K562 (cell line): Measurements from ENCODE around the gene OPRL1. TPM values are rescaled to one million over a fixed set of nuclear protein-coding genes. Genes with fewer than 3 reads are reported as not detected.
A peak's percentile ranks its signal among the peaks of the same experiment; 100 is the strongest.

Experiments
- EGR1 ChIP-seq: fragments of 450-650 bp; conservative IDR thresholded peaks from 2 replicates; pipeline ENCODE4 v1.6.1; 2017; ENCODE audit warnings: mild to moderate bottlenecking
- JUN ChIP-seq, 2 experiments: sonication (generic) in 1 of 2; formaldehyde crosslinking in 1 of 2; IDR thresholded peaks; 2 replicates each; pipeline versions ENCODE4 v1.6.1 to v1.8.0; 2012 to 2022; ENCODE audit warnings: borderline replicate concordance in 2 of 2, mild to moderate bottlenecking in 2 of 2, improper control_type of control experiment in 1 of 2, low read depth in 1 of 2, low read length in 1 of 2, missing genetic modification reagents in 1 of 2
- KDM5B ChIP-seq: fragments of 200-600 bp; sonication (generic); IDR thresholded peaks from 2 replicates; pipeline ENCODE4 v1.6.1; 2012; ENCODE audit warnings: low read depth, mild to moderate bottlenecking, moderate library complexity, low read length, control low read depth, inconsistent platforms; ENCODE audit not compliant: insufficient replicate concordance
- LCOR ChIP-seq: sonication (generic); formaldehyde crosslinking; IDR thresholded peaks from 2 replicates; pipeline ENCODE4 v1.8.0; 2022; ENCODE audit warnings: mild to moderate bottlenecking, missing genetic modification reagents
- RBM17 ChIP-seq: fragments of 200-400 bp; formaldehyde crosslinking; IDR thresholded peaks from 2 replicates; pipeline ENCODE4 v1.6.1; 2017; ENCODE audit warnings: low read depth, mild to moderate bottlenecking, low read length, borderline replicate concordance
- RBM22 ChIP-seq: fragments of 200-400 bp; formaldehyde crosslinking; IDR thresholded peaks from 2 replicates; pipeline ENCODE4 v1.6.1; 2018; ENCODE audit warnings: low read length, low read depth; ENCODE audit not compliant: poor library complexity, severe bottlenecking
- RFX5 ChIP-seq: IDR thresholded peaks from 2 replicates; pipeline ENCODE4 v1.6.1; 2011; ENCODE audit warnings: low read depth, mild to moderate bottlenecking, improper control_type of control experiment, low read length
- SAP30 ChIP-seq: fragments of 200-600 bp; sonication (generic); IDR thresholded peaks from 2 replicates; pipeline ENCODE4 v1.6.1; 2012; ENCODE audit warnings: borderline replicate concordance, low read depth, mild to moderate bottlenecking, moderate library complexity, low read length, control low read depth, inconsistent platforms; ENCODE audit not compliant: insufficient read depth, poor library complexity, severe bottlenecking
- TEAD4 ChIP-seq, 2 experiments: sonication (generic) in 1 of 2; formaldehyde crosslinking in 1 of 2; IDR thresholded peaks; 2 replicates each; pipeline versions ENCODE4 v1.6.1 to v1.8.0; 2012 to 2022; ENCODE audit warnings: borderline replicate concordance in 1 of 2, inconsistent platforms in 1 of 2, low read length in 1 of 2, mild to moderate bottlenecking in 1 of 2, missing genetic modification reagents in 1 of 2
- ZBTB1 ChIP-seq: sonication (generic); formaldehyde crosslinking; IDR thresholded peaks from 2 replicates; pipeline ENCODE4 v1.8.1; 2023; ENCODE audit warnings: missing genetic modification reagents, low read depth, mild to moderate bottlenecking, borderline replicate concordance
- ZNF239 ChIP-seq: fragments of 250-450 bp; sonication (Bioruptor Pico); IDR thresholded peaks from 2 replicates; pipeline ENCODE4 v1.4.0; 2020; ENCODE audit warnings: mild to moderate bottlenecking
- ZNF263 ChIP-seq: sonication (generic); formaldehyde crosslinking; IDR thresholded peaks from 2 replicates; pipeline ENCODE4 v1.8.0; 2022; ENCODE audit warnings: mild to moderate bottlenecking, missing genetic modification reagents, borderline replicate concordance
- ZNF316 ChIP-seq: fragments of 450-650 bp; IDR thresholded peaks from 2 replicates; pipeline ENCODE4 v1.6.1; 2016
- ZNF354B ChIP-seq: fragments of 250-450 bp; sonication (Bioruptor Pico); IDR thresholded peaks from 2 replicates; pipeline ENCODE4 v1.4.0; 2020
- ZNF583 ChIP-seq: fragments of 250-450 bp; sonication (Bioruptor Pico); IDR thresholded peaks from 2 replicates; pipeline ENCODE4 v1.4.0; 2020
- ZNF717 ChIP-seq: fragments of 250-450 bp; sonication (Bioruptor Pico); IDR thresholded peaks from 2 replicates; pipeline ENCODE4 v1.5.0; 2021
- polyA plus RNA-seq, 8 experiments: library from polyadenylated mRNA; depleted of rRNA in 4 of 8; stranded (reverse) in 5 of 8; unstranded in 3 of 8; fragments of >200 nt; fragmentation: Nextera tagmentation in 2 of 8; fragmentation: Illumina TruSeq in 1 of 8; extraction: Ambion mirVana in 2 of 8; extraction: Trizol in 1 of 8; gene quantifications; 2 replicates each; pipeline versions ENCODE4 v1.2.1 to v1.2.3, GENCODE V29; 2011 to 2014; ENCODE audit warnings: inconsistent platforms in 1 of 8, missing spikeins in 1 of 8
- total RNA-seq, 7 experiments: library from RNA; depleted of rRNA in 6 of 7; stranded (reverse); fragments of >200 nt in 6 of 7; fragmentation: Illumina TruSeq in 2 of 7; extraction: Trizol in 2 of 7; gene quantifications; 2 replicates each; pipeline versions ENCODE4 v1.2.1 to v1.2.3, GENCODE V29; 2011 to 2021; ENCODE audit warnings: low replicate concordance in 1 of 7
- TF ChIP-seq, protein P1 (sequence below): fragments of 250-450 bp; sonication (Bioruptor Pico); IDR thresholded peaks from 2 replicates; pipeline ENCODE4 v1.4.0; 2020; ENCODE audit warnings: mild to moderate bottlenecking, moderate library complexity
- TF ChIP-seq, protein P2 (sequence below): fragments of 250-450 bp; sonication (Bioruptor Pico); IDR thresholded peaks from 2 replicates; pipeline ENCODE4 v1.4.0; 2020

Gene OPRL1
- total and polyA plus RNA-seq, 9 of the 15 experiments (the other 6 are each of a cell fraction or from before 2014, with no cell fraction given), result 0.06 to 0.33 (median 0.11) TPM; not detected in 2

- TF ChIP-seq ZNF354B (CRISPR knock-in tag) (no peak), SAP30 (peak; percentile 8), ZNF583 (no peak), LCOR (CRISPR knock-in tag) (no peak), RBM17 (no peak), RFX5 (no peak), TEAD4 (IDR thresholded peaks at IDR 0.05; ENCODE audit: low read length) (no peak), TEAD4 (CRISPR knock-in tag; IDR thresholded peaks at IDR 0.05; ENCODE audit: borderline replicate concordance) (0 out of 2 replicates have a peak, but pooled peaks have one; percentile 14), EGR1 (peak; percentile 60), RBM22 (peak; percentile 40), ZNF316 (no peak), ZNF263 (CRISPR knock-in tag) (0 out of 2 replicates have a peak, but pooled peaks have one; percentile 19), ZNF717 (CRISPR knock-in tag) (no peak), KDM5B (peak; percentile 26), ZBTB1 (CRISPR knock-in tag) (no peak), JUN (IDR thresholded peaks at IDR 0.05; ENCODE audit: borderline replicate concordance, low read depth, low read length) (no peak), JUN (CRISPR knock-in tag; IDR thresholded peaks at IDR 0.05; ENCODE audit: borderline replicate concordance) (0 out of 2 replicates have a peak, but pooled peaks have one; percentile 41), ZNF239 (CRISPR knock-in tag) (no peak)
- TF ChIP-seq, protein P1, sequence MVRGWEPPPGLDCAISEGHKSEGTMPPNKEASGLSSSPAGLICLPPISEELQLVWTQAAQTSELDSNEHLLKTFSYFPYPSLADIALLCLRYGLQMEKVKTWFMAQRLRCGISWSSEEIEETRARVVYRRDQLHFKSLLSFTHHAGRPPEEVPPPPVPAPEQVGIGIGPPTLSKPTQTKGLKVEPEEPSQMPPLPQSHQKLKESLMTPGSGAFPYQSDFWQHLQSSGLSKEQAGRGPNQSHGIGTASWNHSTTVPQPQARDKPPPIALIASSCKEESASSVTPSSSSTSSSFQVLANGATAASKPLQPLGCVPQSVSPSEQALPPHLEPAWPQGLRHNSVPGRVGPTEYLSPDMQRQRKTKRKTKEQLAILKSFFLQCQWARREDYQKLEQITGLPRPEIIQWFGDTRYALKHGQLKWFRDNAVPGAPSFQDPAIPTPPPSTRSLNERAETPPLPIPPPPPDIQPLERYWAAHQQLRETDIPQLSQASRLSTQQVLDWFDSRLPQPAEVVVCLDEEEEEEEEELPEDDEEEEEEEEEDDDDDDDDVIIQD, result no peak
- TF ChIP-seq, protein P2, sequence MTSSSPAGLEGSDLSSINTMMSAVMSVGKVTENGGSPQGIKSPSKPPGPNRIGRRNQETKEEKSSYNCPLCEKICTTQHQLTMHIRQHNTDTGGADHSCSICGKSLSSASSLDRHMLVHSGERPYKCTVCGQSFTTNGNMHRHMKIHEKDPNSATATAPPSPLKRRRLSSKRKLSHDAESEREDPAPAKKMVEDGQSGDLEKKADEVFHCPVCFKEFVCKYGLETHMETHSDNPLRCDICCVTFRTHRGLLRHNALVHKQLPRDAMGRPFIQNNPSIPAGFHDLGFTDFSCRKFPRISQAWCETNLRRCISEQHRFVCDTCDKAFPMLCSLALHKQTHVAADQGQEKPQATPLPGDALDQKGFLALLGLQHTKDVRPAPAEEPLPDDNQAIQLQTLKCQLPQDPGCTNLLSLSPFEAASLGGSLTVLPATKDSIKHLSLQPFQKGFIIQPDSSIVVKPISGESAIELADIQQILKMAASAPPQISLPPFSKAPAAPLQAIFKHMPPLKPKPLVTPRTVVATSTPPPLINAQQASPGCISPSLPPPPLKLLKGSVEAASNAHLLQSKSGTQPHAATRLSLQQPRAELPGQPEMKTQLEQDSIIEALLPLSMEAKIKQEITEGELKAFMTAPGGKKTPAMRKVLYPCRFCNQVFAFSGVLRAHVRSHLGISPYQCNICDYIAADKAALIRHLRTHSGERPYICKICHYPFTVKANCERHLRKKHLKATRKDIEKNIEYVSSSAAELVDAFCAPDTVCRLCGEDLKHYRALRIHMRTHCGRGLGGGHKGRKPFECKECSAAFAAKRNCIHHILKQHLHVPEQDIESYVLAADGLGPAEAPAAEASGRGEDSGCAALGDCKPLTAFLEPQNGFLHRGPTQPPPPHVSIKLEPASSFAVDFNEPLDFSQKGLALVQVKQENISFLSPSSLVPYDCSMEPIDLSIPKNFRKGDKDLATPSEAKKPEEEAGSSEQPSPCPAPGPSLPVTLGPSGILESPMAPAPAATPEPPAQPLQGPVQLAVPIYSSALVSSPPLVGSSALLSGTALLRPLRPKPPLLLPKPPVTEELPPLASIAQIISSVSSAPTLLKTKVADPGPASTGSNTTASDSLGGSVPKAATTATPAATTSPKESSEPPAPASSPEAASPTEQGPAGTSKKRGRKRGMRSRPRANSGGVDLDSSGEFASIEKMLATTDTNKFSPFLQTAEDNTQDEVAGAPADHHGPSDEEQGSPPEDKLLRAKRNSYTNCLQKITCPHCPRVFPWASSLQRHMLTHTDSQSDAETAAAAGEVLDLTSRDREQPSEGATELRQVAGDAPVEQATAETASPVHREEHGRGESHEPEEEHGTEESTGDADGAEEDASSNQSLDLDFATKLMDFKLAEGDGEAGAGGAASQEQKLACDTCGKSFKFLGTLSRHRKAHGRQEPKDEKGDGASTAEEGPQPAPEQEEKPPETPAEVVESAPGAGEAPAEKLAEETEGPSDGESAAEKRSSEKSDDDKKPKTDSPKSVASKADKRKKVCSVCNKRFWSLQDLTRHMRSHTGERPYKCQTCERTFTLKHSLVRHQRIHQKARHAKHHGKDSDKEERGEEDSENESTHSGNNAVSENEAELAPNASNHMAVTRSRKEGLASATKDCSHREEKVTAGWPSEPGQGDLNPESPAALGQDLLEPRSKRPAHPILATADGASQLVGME, result no peak
These were observed 16.3 kb upstream of the OPRL1 start (continued) for GRCh38 chr20:64063389-64064144.
